Suprapubic skin (tissue), 3 donors: ENCODE data around the gene KSR1.
"Not testable (repeated sequence)": the region's sequence is repeated elsewhere in the genome, so short reads cannot be mapped to it uniquely, and the experiment has no call there.

Source experiments
- POLR2AphosphoS5 ChIP-seq, 3 donors: sonication (generic); formaldehyde crosslinking; IDR thresholded peaks; one replicate each; pipeline ENCODE4 v1.6.1; 2017; ENCODE audit warnings: antibody characterized with exemption in 3 of 3
- TF ChIP-seq, protein P1 (sequence below), 2 donors: fragments of 200-600 bp in 1 of 2; fragments of 450-650 bp in 1 of 2; sonication (generic) in 1 of 2; IDR thresholded peaks; one replicate each; pipeline ENCODE4 v1.5.1; 2016 to 2019; ENCODE audit warnings: antibody characterized with exemption in 2 of 2, mild to moderate bottlenecking in 1 of 2, moderate library complexity in 1 of 2

DNA sequence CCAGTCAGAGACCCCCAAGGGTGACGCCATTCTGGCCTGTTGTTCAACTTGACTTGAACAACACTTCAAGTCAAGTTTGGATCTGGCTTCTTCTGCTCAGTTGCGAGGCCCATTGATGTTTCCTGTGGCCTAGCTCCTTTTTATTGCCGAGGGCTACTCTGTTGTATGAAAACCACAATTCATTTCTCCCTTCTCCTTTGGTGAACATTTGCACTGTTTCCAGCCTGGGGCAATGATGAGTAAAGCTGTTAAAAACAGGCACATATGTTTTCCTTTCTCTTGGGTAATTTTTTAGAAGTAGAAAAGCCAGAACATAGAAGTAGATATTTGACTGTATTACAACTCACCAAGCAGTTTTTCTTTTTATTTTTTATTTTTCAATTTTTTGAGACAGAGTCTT, 173.0 kb downstream of the KSR1 start:
- TF ChIP-seq, protein P1, sequence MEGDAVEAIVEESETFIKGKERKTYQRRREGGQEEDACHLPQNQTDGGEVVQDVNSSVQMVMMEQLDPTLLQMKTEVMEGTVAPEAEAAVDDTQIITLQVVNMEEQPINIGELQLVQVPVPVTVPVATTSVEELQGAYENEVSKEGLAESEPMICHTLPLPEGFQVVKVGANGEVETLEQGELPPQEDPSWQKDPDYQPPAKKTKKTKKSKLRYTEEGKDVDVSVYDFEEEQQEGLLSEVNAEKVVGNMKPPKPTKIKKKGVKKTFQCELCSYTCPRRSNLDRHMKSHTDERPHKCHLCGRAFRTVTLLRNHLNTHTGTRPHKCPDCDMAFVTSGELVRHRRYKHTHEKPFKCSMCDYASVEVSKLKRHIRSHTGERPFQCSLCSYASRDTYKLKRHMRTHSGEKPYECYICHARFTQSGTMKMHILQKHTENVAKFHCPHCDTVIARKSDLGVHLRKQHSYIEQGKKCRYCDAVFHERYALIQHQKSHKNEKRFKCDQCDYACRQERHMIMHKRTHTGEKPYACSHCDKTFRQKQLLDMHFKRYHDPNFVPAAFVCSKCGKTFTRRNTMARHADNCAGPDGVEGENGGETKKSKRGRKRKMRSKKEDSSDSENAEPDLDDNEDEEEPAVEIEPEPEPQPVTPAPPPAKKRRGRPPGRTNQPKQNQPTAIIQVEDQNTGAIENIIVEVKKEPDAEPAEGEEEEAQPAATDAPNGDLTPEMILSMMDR (IDR thresholded peaks at IDR 0.05) = not testable (repeated sequence)
- TF ChIP-seq POLR2AphosphoS5 (IDR thresholded peaks at IDR 0.05) = not testable (repeated sequence)
